Ovary (tissue), 9 donors: ENCODE results near the gene GTF3C2. TPM values are rescaled to one million over a fixed set of nuclear protein-coding genes. Genes with fewer than 3 reads are reported as not detected.

Experiments used
- DNase-seq, 5 donors: peaks; one replicate each; pipeline ENCODE4 v3.0.0-alpha.2; 2019 to 2020
- H3K27ac ChIP-seq, 2 donors: fragments of 200-600 bp; one replicate each; pipeline versions ENCODE4 v1.5.1 to v1.8.0; 2019 to 2022
- H3K27me3 ChIP-seq: fragments of 200-600 bp; one replicate; pipeline ENCODE4 v1.8.0; 2022
- H3K36me3 ChIP-seq: fragments of 200-600 bp; sonication (generic); one replicate; pipeline ENCODE4 v1.5.1; 2019
- H3K4me1 ChIP-seq: one replicate; pipeline ENCODE4 v1.8.1; 2013; ENCODE audit warnings: mild to moderate bottlenecking, moderate library complexity; ENCODE audit not compliant: insufficient read depth
- H3K4me3 ChIP-seq: fragments of 200-600 bp; sonication (generic); one replicate; pipeline ENCODE4 v1.5.1; 2017
- H3K9me3 ChIP-seq, 2 donors: fragments of 200-600 bp in 1 of 2; sonication (generic) in 1 of 2; one replicate each; pipeline versions ENCODE4 v1.5.1 to v1.8.1; 2013 to 2019; ENCODE audit warnings: mild to moderate bottlenecking in 1 of 2, moderate library complexity in 1 of 2
- EP300 ChIP-seq: sonication (generic); formaldehyde crosslinking; IDR thresholded peaks from one replicate; pipeline ENCODE4 v1.6.1; 2017; ENCODE audit warnings: antibody characterized with exemption
- POLR2A ChIP-seq: fragments of 450-650 bp; IDR thresholded peaks from one replicate; pipeline ENCODE4 v1.6.1; 2017; ENCODE audit warnings: antibody characterized with exemption, mild to moderate bottlenecking, moderate library complexity
- WGBS, 3 donors: extraction: QIAGEN DNeasy Blood & Tissue Kit in 1 of 3; methylation state at CpG; one replicate each; pipeline versions ENCODE4 v1.1.5 to v1.1.7; 2013 to 2017; 5-methylcytosine and 5-hydroxymethylcytosine counted together
- intact Hi-C, 4 donors: fragments of 100-400 bp; cut with DNase I; formaldehyde crosslinking; loops; one replicate each; pipeline versions ENCODE4 v1.11.0 to v1.15.1; 2022 to 2023
- polyA plus RNA-seq, 2 donors: library from polyadenylated mRNA; stranded (reverse); fragments of 200-250 nt in 1 of 2; fragments of 350-450 nt in 1 of 2; fragmentation: Illumina TruSeq in 1 of 2; extraction: RNeasy Lipid Tissue Mini Kit (QIAGEN cat#74804) in 1 of 2; gene quantifications; one replicate each; pipeline ENCODE4 v1.2.3, GENCODE V29; 2013 to 2014
- total RNA-seq, 7 donors: library from RNA; depleted of rRNA in 2 of 7; stranded (reverse); fragments of >200 nt in 2 of 7; fragmentation: NEBNext Ultra II Directional in 3 of 7; extraction: Animal tissue kit (Norgen Biotek cat#: 25700) in 3 of 7; gene quantifications; one replicate each; pipeline versions ENCODE4 v1.1.0 to v1.2.4, GENCODE V29; 2016 to 2023
- TF ChIP-seq, protein P1 (sequence below), 3 donors: fragments of 450-650 bp in 2 of 3; fragments of 200-600 bp in 1 of 3; IDR thresholded peaks; one replicate each; pipeline versions ENCODE4 v1.5.1 to v1.8.0; 2016 to 2022; ENCODE audit warnings: antibody characterized with exemption in 3 of 3, mild to moderate bottlenecking in 1 of 3
- donor health status: DM: no; HTN: no; CAD: no; lungs with moderate emphysema.
- donor health status: DM: no; HTN: no; CAD: no.
- donor health status: Bipolar disorder and iron deficiency.
- donor health status: DM: yes; HTN: yes; CAD: no.
- donor health status: DM: no; HTN: no; CAD: no.
- donor health status: DM: yes; HTN: yes; CAD: no.

The GTF3C2 gene
- total and polyA plus RNA-seq, 9 donors: 26.8 to 57.7 (median 45.8) TPM

DNA sequence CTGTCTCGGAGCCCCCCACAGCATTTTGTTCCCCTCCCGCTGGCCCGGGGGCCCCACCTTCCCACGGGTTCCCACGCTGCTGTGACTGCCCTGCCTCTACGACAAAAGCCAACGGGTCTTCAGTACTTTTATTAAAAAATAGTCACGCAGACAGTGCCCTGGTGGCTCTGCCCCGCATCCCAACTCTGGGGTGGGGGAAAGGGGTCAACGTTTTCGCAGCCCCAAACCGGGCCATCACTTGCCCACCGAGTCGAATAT lies 49.3 kb downstream of the GTF3C2 start:
- TF ChIP-seq EP300 (no peak), POLR2A (no peak)
- TF ChIP-seq, protein P1, sequence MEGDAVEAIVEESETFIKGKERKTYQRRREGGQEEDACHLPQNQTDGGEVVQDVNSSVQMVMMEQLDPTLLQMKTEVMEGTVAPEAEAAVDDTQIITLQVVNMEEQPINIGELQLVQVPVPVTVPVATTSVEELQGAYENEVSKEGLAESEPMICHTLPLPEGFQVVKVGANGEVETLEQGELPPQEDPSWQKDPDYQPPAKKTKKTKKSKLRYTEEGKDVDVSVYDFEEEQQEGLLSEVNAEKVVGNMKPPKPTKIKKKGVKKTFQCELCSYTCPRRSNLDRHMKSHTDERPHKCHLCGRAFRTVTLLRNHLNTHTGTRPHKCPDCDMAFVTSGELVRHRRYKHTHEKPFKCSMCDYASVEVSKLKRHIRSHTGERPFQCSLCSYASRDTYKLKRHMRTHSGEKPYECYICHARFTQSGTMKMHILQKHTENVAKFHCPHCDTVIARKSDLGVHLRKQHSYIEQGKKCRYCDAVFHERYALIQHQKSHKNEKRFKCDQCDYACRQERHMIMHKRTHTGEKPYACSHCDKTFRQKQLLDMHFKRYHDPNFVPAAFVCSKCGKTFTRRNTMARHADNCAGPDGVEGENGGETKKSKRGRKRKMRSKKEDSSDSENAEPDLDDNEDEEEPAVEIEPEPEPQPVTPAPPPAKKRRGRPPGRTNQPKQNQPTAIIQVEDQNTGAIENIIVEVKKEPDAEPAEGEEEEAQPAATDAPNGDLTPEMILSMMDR (IDR thresholded peaks at IDR 0.05): no peak
- Histone ChIP-seq H3K27me3 (peaks cover 4% of the 10 kb centered on the region), H3K4me3 (no peak overlapping the region), H3K9me3 (no peaks in the 10 kb centered on the region), H3K27ac (no peak overlapping the region), H3K4me1 (peaks cover 4% of the 10 kb centered on the region), H3K36me3 (no peaks in the 10 kb centered on the region)
- intact Hi-C loops: loop anchor here in 1 of 4 donors (10.0 kb wide), 1 partner anchor 462 kb away; the partner anchor contains the start of gene DPYSL5
- WGBS, 3 donors: 7 to 10% (median 9%) methylated on average over 14 of the region's 14 CpGs
- DNase-seq: no peak

DNA sequence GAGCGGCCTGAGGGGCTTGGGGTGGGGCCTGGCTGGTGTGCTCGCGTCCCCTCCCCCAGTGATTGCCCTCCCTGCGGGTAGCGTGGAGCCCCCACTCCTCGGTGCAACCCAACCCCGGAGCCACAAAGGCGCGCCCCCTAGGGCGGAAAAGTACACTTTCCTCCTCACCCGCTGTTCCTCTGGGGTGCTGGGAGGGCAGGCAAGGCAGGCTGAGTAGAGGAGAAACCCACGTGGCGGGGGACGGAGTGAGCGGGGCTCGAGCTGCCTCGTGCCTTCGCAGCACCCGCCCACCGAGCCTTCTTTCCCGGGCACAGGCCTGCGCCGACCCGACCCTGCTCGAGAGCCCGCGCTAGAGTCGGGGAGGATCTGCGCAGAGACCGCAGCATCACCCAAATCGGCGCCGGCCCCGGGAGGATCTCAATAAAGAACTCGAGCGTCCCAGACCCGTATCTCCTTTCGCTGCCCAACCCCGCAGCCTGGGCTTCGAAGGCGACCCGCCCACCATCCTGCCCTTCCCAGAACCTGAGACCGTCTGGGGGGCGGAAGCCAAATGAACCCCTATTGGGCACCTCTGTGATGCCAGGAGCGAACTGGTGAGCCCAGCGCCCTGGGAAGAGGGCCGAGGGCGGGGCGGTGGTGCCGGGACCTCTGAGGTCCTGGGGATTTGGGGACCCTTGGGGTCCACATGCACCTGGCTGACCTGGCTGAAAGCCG lies 49.8 kb downstream of the GTF3C2 start:
- Histone ChIP-seq H3K9me3 (no peaks in the 10 kb centered on the region), H3K4me3 (no peak overlapping the region), H3K27ac (no peak overlapping the region), H3K4me1 (peaks cover 4% of the 10 kb centered on the region), H3K27me3 (peaks cover 4% of the 10 kb centered on the region), H3K36me3 (no peaks in the 10 kb centered on the region)
- intact Hi-C loops: loop anchor here in 1 of 4 donors (10.0 kb wide), 1 partner anchor 462 kb away; the partner anchor contains the start of gene DPYSL5
- no peak for DNase-seq
- TF ChIP-seq, protein P1 (IDR thresholded peaks at IDR 0.05): no peak
- TF ChIP-seq POLR2A: no peak
- no peak for TF ChIP-seq EP300
- 2 to 4% (median 3%) methylated on average over 41 to 51 of the region's 51 CpGs for WGBS, 3 donors

DNA sequence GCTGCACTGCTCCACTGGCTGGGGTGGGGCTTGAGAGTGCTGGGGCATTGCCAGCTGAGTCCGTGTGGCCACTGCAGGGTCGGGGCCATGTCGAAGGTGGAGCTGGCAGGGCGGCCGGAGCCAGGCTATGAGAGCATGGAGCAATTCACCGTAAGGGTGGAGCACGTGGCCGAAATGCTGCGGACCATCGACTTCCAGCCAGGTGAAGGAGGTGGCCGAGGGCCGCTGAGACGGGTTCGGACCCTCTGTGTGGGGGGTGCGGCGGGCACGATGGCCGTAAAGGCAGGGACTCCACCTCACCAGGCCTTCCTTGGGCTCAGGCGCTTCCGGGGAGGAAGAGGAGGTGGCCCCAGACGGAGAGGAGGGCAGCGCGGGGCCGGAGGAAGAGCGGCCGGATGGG lies 50.4 kb downstream of the GTF3C2 start:
- WGBS, 3 donors: 22 to 31% (median 30%) methylated on average over 22 to 26 of the region's 26 CpGs
- H3K27ac ChIP-seq: no peak overlapping the region

DNA sequence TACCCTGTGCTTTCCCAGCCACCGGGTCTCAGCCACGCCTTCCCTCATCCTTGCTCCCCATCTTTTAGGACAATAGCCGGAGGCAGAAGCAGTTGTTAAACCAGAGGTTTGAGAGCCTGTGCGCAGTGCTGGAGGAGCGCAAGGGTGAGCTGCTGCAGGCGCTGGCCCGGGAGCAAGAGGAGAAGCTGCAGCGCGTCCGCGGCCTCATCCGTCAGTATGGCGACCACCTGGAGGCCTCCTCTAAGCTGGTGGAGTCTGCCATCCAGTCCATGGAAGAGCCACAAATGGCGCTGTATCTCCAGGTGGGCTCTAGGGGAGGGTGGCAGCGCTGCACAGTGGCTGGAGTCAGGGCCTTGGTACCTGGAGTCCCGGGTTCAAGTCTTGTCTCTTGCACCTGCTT lies 51.0 kb downstream of the GTF3C2 start:
- intact Hi-C loops: loop anchor here in 1 of 4 donors (10.0 kb wide), 1 partner anchor 461 kb away; the partner anchor contains the start of gene DPYSL5
- WGBS, 3 donors: 87 to 90% (median 89%) methylated on average over 16 of the region's 16 CpGs
- no peak overlapping the region for H3K4me3 ChIP-seq
- peaks cover 4% of the 10 kb centered on the region for H3K4me1 ChIP-seq
- H3K27me3 ChIP-seq: peaks cover 4% of the 10 kb centered on the region
- no peaks in the 10 kb centered on the region for H3K9me3 ChIP-seq
- H3K36me3 ChIP-seq: no peaks in the 10 kb centered on the region
- no peak for DNase-seq
- TF ChIP-seq POLR2A (no peak), EP300 (no peak)
- TF ChIP-seq, protein P1 (IDR thresholded peaks at IDR 0.05): no peak
- no peak overlapping the region for H3K27ac ChIP-seq

More for the DNA sequence above, 50.4 kb downstream of the GTF3C2 start:
- Histone ChIP-seq H3K9me3 (no peaks in the 10 kb centered on the region), H3K36me3 (no peaks in the 10 kb centered on the region), H3K4me3 (no peak overlapping the region), H3K4me1 (peaks cover 4% of the 10 kb centered on the region), H3K27me3 (peaks cover 4% of the 10 kb centered on the region)
- intact Hi-C loops: loop anchor here in 1 of 4 donors (10.0 kb wide), 1 partner anchor 461 kb away; the partner anchor contains the start of gene DPYSL5
- TF ChIP-seq POLR2A (no peak), EP300 (no peak)
- TF ChIP-seq, protein P1 (IDR thresholded peaks at IDR 0.05): no peak
- DNase-seq: no peak
